GM12892 (cell line): Measurements from ENCODE around the gene MEIOC.

Experiments
- POLR2A ChIP-seq: IDR thresholded peaks from 2 replicates; pipeline ENCODE4 v1.6.1; 2011; ENCODE audit warnings: low read depth, low read length, control low read depth
- POLR2AphosphoS5 ChIP-seq: IDR thresholded peaks from 2 replicates; pipeline ENCODE4 v1.6.1; 2011; ENCODE audit warnings: low read depth, low read length, control low read depth
- TAF1 ChIP-seq: IDR thresholded peaks from 2 replicates; pipeline ENCODE4 v1.6.1; 2011; ENCODE audit warnings: low read depth, mild to moderate bottlenecking, control low read depth, low read length, borderline replicate concordance

GRCh38 chr17:44647736-44648135 lies 8.5 kb upstream of the MEIOC start:
- no peak for TF ChIP-seq POLR2A
- no peak for TF ChIP-seq POLR2AphosphoS5
- TF ChIP-seq TAF1, result no peak
